ENCODE data around the gene C2orf49. TPM values are rescaled to one million over a fixed set of nuclear protein-coding genes. Genes with fewer than 3 reads are reported as not detected.

C2orf49 gene
- total and polyA plus RNA-seq, 10 of the 15 experiments (the other 5 are each of a cell fraction or from before 2014, with no cell fraction given) = 7.2 to 24.2 (median 15.5) TPM

- TF ChIP-seq IKZF2 (IDR thresholded peaks at IDR 0.05) (no peak), NR2C1 (IDR thresholded peaks at IDR 0.05) (no peak)
Measured at GRCh38 chr2:105388971-105389381, 51.6 kb downstream of the C2orf49 start (continued).

- H3K79me2 ChIP-seq (ENCODE audit: control insufficient read depth, insufficient read depth, low read length) = no peaks in the 10 kb centered on the region
- no peaks in the 10 kb centered on the region for H3K4me1 ChIP-seq (ENCODE audit: control insufficient read depth, insufficient read depth, low read length)
- ChIA-PET SMC1A (ENCODE audit: uncharacterized antibody, unreplicated experiment) (no interaction called here), CTCF (no interaction called here), POLR2A (interaction anchor here (0.6 kb wide), 1 partner anchor 196 kb away, joined by 3 read pairs; no protein-coding TSS in a partner anchor), RAD21 (ENCODE audit: unreplicated experiment) (interaction anchor here (0.9 kb wide), 1 partner anchor 23 kb away, joined by 3 read pairs; no protein-coding TSS in a partner anchor)
- no peaks in the 10 kb centered on the region; a peak in 1 of 4 replicates for H3K27me3 ChIP-seq (replicated peaks in 1 of 2; ENCODE audit: control insufficient read depth in 2 of 2, insufficient read depth in 2 of 2, low read length in 1 of 2)
- no peak for ATAC-seq
- intact Hi-C loops (cut with micrococcal nuclease; ENCODE audit: unreplicated experiment) (no loop called here), in situ Hi-C loops (cut with MboI) (no loop called here)
- DNase-seq (ENCODE audit: low read depth, low spot score) = no peak
- no peak for TF ChIP-seq USF2 (IDR thresholded peaks at IDR 0.05; ENCODE audit: borderline replicate concordance, low read depth, low read length)
- TF ChIP-seq ATF7 (IDR thresholded peaks at IDR 0.05; ENCODE audit: low read depth) = no peak
- TF ChIP-seq SMARCA5 (IDR thresholded peaks at IDR 0.05) = no peak
- TF ChIP-seq NR2C1 (IDR thresholded peaks at IDR 0.05) = no peak
- no peak for TF ChIP-seq KLF5 (IDR thresholded peaks at IDR 0.05; ENCODE audit: partially characterized antibody)
- no peak for TF ChIP-seq PKNOX1 (IDR thresholded peaks at IDR 0.05)
- no peak for TF ChIP-seq BHLHE40 (IDR thresholded peaks at IDR 0.05; ENCODE audit: borderline replicate concordance in 1 of 2, low read depth in 2 of 2, low read length in 1 of 2)
- no peak for TF ChIP-seq DPF2 (IDR thresholded peaks at IDR 0.05)
- no peak for TF ChIP-seq POLR2A (IDR thresholded peaks at IDR 0.05; ENCODE audit: low read depth, low read length)
- TF ChIP-seq HDAC6 (IDR thresholded peaks at IDR 0.05; ENCODE audit: unreplicated experiment) = no peak
- no peak for TF ChIP-seq BCL11A (IDR thresholded peaks at IDR 0.05; ENCODE audit: low read depth, low read length)
- TF ChIP-seq BCL3 (IDR thresholded peaks at IDR 0.05; ENCODE audit: borderline replicate concordance, insufficient read depth, low read depth, low read length, poor library complexity, severe bottlenecking) = no peak
- no peak for TF ChIP-seq USF1 (IDR thresholded peaks at IDR 0.05; ENCODE audit: borderline replicate concordance, extremely low read length, insufficient read depth, low read depth, low read length)
- no peak for TF ChIP-seq CEBPB (IDR thresholded peaks at IDR 0.05; ENCODE audit: borderline replicate concordance in 1 of 2, low read depth in 2 of 2, low read length in 2 of 2)
- no peak for TF ChIP-seq NRF1 (conservative IDR thresholded peaks at IDR 0.05; ENCODE audit: low read depth, low read length)
- TF ChIP-seq PAX8 (IDR thresholded peaks at IDR 0.05) = no peak
- no peak for TF ChIP-seq IKZF1 (conservative IDR thresholded peaks at IDR 0.05)
- no peak for TF ChIP-seq EZH2 (IDR thresholded peaks at IDR 0.05; ENCODE audit: borderline replicate concordance, control insufficient read depth, low read depth, low read length)
- TF ChIP-seq TCF3 (IDR thresholded peaks at IDR 0.05; ENCODE audit: borderline replicate concordance, insufficient read depth, low read depth, low read length) = no peak
- no peak for TF ChIP-seq EED (IDR thresholded peaks at IDR 0.05; ENCODE audit: low read depth)
- no peaks in the 10 kb centered on the region for H4K20me1 ChIP-seq (ENCODE audit: control insufficient read depth, insufficient read depth)
- no peak overlapping the region for H3K9ac ChIP-seq (ENCODE audit: control insufficient read depth, insufficient read depth, low read length)
- BruUV-seq (replicated peaks) = no TSS peak
- no peak for FAIRE-seq
- no peaks in the 10 kb centered on the region for H3K9me3 ChIP-seq (replicated peaks; ENCODE audit: control insufficient read depth, insufficient read depth, low read length)
- no peak overlapping the region for H3K4me3 ChIP-seq
- H3K27ac ChIP-seq (ENCODE audit: control insufficient read depth, insufficient read depth) = no peak overlapping the region
- no peak overlapping the region for H3K4me2 ChIP-seq (ENCODE audit: control insufficient read depth, insufficient read depth)
- no peak overlapping the region for H2AFZ ChIP-seq (ENCODE audit: control insufficient read depth, low read depth, low read length)
- no peaks in the 10 kb centered on the region for H3K36me3 ChIP-seq (ENCODE audit: control insufficient read depth in 2 of 2, insufficient read depth in 2 of 2, low read length in 1 of 2)
Measured at GRCh38 chr2:105390454-105390853, 53.1 kb downstream of the C2orf49 start.

All from GM12878 (cell line).